ENCODE results near the gene DAPK2. TPM values are rescaled to one million over a fixed set of nuclear protein-coding genes. Genes with fewer than 3 reads are reported as not detected.

DAPK2 gene
- polyA plus RNA-seq, 3 donors from 2014 or later, result 4.5 to 7.3 (median 5.1) TPM

- H3K36me3 Mint-ChIP-seq, result peaks cover 0 to 4% (median 0%) of the 10 kb centered on the region in 3 donors
- H3K4me3 Mint-ChIP-seq, result no peak overlapping the region
- no peak overlapping the region for H3K27ac Mint-ChIP-seq
- H3K9me3 Mint-ChIP-seq, result peaks cover 0 to 2% (median 0%) of the 10 kb centered on the region in 6 donors
- no peaks in the 10 kb centered on the region for H3K4me1 Mint-ChIP-seq
- peaks cover 0 to 2% (median 0%) of the 10 kb centered on the region in 3 donors for H3K27me3 Mint-ChIP-seq (ENCODE audit: low read depth in 3 of 3)
- no peak for DNase-seq
These were observed 64.5 kb downstream of the DAPK2 start for GRCh38 chr15:63981596-63982320.

DNA sequence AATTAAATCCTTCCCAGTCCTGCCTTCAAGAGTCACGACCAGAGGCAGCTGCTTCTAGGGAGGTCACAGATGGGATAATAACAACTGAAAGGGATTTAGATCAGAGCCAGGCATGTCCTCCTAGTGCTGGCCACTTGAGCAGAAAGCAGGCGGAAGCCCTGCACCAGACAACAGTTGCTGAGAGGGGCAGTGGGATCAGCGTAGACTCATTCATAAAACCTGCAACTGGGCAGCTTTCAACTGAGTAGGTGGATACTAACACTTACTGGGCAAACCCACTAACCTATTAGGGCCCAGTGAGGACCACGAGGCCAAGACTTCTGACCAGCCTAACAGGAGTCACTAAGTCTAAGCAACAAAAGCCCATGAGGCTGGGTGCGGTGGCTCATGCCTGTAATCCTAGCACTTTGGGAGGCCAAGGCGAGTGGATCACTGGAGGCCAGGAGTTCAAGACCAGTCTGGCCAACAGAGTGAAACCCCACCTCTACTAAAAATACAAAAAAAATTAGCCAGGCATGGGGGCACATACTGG, 67.0 kb downstream of the DAPK2 start:
- H3K27me3 Mint-ChIP-seq (ENCODE audit: low read depth in 3 of 3), result peaks cover 0 to 2% (median 2%) of the 10 kb centered on the region in 3 donors
- no peaks in the 10 kb centered on the region for H3K4me1 Mint-ChIP-seq
- H3K4me3 Mint-ChIP-seq, result no peak overlapping the region
- H3K27ac Mint-ChIP-seq, result no peak overlapping the region
- DNase-seq, result no peak
- no peaks in the 10 kb centered on the region for H3K9me3 Mint-ChIP-seq
- peaks cover 0 to 4% (median 0%) of the 10 kb centered on the region in 3 donors for H3K36me3 Mint-ChIP-seq

DNA sequence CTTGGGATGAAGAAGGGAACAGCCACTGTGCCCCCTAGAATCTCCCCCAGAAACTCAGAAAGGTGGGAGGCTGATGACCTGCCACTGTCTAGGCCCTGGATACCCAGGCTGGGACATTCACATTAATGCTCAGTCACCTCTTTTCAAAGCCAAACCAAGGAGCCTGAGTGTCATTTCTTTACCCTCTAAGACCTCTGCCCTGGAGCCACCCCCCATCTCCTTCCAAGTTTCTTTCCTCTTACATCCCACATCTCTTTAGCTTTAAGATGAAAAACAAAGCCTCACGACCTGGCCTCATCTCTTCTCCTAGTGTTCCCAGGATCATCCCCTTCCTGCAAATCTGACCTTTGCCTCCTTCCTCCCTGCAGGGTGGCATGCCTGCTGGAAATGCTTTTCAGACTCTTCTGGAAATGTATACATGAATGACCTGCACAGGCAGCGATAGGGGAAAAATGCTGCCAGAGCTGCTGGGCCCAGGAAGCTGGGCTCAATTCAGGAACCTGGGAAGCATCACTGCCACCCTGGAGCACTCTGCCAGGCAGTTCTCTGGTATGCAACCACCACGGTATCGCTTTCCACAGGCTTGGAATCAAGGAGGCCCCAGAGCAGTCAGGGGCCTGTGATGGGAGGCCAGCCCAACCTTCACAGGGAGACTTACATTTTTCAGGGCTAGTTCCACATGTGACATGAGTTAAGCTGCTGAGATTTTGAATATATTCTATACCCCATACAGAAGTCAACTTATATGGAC, 67.6 kb downstream of the DAPK2 start:
- Mint-ChIP-seq H3K27me3 (ENCODE audit: low read depth in 3 of 3) (peaks cover 0 to 2% (median 2%) of the 10 kb centered on the region in 3 donors), H3K27ac (no peak overlapping the region), H3K4me1 (no peaks in the 10 kb centered on the region), H3K4me3 (no peak overlapping the region), H3K9me3 (no peaks in the 10 kb centered on the region), H3K36me3 (peaks cover 0 to 4% (median 0%) of the 10 kb centered on the region in 3 donors)
- DNase-seq, result no peak

GRCh38 chr15:63977119-63977518, 69.2 kb downstream of the DAPK2 start:
- Mint-ChIP-seq H3K27ac (no peak overlapping the region), H3K9me3 (no peaks in the 10 kb centered on the region), H3K27me3 (ENCODE audit: low read depth in 3 of 3) (peaks cover 0 to 2% (median 2%) of the 10 kb centered on the region in 3 donors), H3K36me3 (peaks cover 0 to 4% (median 0%) of the 10 kb centered on the region in 3 donors), H3K4me1 (peaks cover 4 to 7% of the 10 kb centered on the region in 2 donors), H3K4me3 (no peak overlapping the region)
- no peak for DNase-seq

GRCh38 chr15:63974021-63974420, 72.3 kb downstream of the DAPK2 start:
- Mint-ChIP-seq H3K36me3 (peaks cover 0 to 3% (median 0%) of the 10 kb centered on the region in 3 donors), H3K9me3 (no peaks in the 10 kb centered on the region), H3K4me1 (peaks cover 34 to 38% of the 10 kb centered on the region in 2 donors), H3K4me3 (no peak overlapping the region), H3K27ac (peak overlapping the region in 3 of 6 donors; percentile 8 to 41 (median 17)), H3K27me3 (ENCODE audit: low read depth in 3 of 3) (peaks cover 0 to 6% (median 2%) of the 10 kb centered on the region in 3 donors)
- DNase-seq, result no peak

GRCh38 chr15:63973212-63974009, 72.9 kb downstream of the DAPK2 start:
- H3K4me3 Mint-ChIP-seq, result no peak overlapping the region
- H3K9me3 Mint-ChIP-seq, result no peaks in the 10 kb centered on the region
- no peak for DNase-seq
- peak overlapping the region in 1 of 6 donors; percentile 41 for H3K27ac Mint-ChIP-seq
- peaks cover 0 to 6% (median 0%) of the 10 kb centered on the region in 3 donors for H3K27me3 Mint-ChIP-seq (ENCODE audit: low read depth in 3 of 3)
- H3K4me1 Mint-ChIP-seq, result peaks cover 39 to 44% of the 10 kb centered on the region in 2 donors
- no peaks in the 10 kb centered on the region for H3K36me3 Mint-ChIP-seq

- peak overlapping the region in 2 of 6 donors; percentile 93 to 96 for H3K27ac Mint-ChIP-seq
- H3K27me3 Mint-ChIP-seq (ENCODE audit: low read depth in 3 of 3), result peaks cover 0 to 6% (median 0%) of the 10 kb centered on the region in 3 donors
- DNase-seq, result no peak
- H3K4me1 Mint-ChIP-seq, result peaks cover 40 to 47% of the 10 kb centered on the region in 2 donors
- no peaks in the 10 kb centered on the region for H3K36me3 Mint-ChIP-seq
- H3K4me3 Mint-ChIP-seq, result no peak overlapping the region
- H3K9me3 Mint-ChIP-seq, result no peaks in the 10 kb centered on the region
These were observed 73.5 kb downstream of the DAPK2 start for GRCh38 chr15:63972801-63973200.

DNA sequence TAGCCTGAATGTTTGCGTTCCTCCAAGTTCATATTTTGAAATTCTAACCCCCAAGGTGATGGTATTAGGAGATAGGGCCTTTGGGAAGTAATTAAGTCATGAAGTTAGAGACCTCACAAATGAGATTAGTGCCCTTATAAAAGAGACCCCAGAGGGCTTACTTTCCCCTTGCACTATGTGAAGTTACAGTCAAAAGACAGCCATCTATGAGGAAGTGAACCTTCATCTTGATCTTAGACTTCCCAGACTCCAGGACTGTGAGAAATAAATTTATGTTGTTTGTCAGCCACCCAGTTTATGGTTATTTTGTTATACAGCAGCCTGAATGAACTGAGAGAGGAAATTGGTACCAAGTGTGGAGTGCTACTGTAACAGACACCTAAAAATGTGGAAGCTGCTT, 74.4 kb downstream of the DAPK2 start:
- peaks cover 0 to 6% (median 0%) of the 10 kb centered on the region in 3 donors for H3K27me3 Mint-ChIP-seq (ENCODE audit: low read depth in 3 of 3)
- H3K4me1 Mint-ChIP-seq, result peaks cover 40 to 47% of the 10 kb centered on the region in 2 donors
- peak overlapping the region in 1 of 5 donors; percentile 71 for H3K4me3 Mint-ChIP-seq
- H3K36me3 Mint-ChIP-seq, result no peaks in the 10 kb centered on the region
- DNase-seq, result no peak
- H3K9me3 Mint-ChIP-seq, result no peaks in the 10 kb centered on the region
- H3K27ac Mint-ChIP-seq, result peak overlapping the region; percentile 32 to 97 (median 92)

- H3K9me3 Mint-ChIP-seq, result no peaks in the 10 kb centered on the region
- peaks cover 40 to 47% of the 10 kb centered on the region in 2 donors for H3K4me1 Mint-ChIP-seq
- no peaks in the 10 kb centered on the region for H3K36me3 Mint-ChIP-seq
- peak in 2 of 3 donors; percentile 23 to 34 for DNase-seq
- H3K27ac Mint-ChIP-seq, result peak overlapping the region; percentile 79 to 97 (median 93)
- H3K4me3 Mint-ChIP-seq, result peak overlapping the region; percentile 53 to 84 (median 68)
- H3K27me3 Mint-ChIP-seq (ENCODE audit: low read depth in 3 of 3), result peaks cover 0 to 6% (median 0%) of the 10 kb centered on the region in 3 donors
These were observed 74.9 kb downstream of the DAPK2 start for GRCh38 chr15:63971427-63971805.

DNA sequence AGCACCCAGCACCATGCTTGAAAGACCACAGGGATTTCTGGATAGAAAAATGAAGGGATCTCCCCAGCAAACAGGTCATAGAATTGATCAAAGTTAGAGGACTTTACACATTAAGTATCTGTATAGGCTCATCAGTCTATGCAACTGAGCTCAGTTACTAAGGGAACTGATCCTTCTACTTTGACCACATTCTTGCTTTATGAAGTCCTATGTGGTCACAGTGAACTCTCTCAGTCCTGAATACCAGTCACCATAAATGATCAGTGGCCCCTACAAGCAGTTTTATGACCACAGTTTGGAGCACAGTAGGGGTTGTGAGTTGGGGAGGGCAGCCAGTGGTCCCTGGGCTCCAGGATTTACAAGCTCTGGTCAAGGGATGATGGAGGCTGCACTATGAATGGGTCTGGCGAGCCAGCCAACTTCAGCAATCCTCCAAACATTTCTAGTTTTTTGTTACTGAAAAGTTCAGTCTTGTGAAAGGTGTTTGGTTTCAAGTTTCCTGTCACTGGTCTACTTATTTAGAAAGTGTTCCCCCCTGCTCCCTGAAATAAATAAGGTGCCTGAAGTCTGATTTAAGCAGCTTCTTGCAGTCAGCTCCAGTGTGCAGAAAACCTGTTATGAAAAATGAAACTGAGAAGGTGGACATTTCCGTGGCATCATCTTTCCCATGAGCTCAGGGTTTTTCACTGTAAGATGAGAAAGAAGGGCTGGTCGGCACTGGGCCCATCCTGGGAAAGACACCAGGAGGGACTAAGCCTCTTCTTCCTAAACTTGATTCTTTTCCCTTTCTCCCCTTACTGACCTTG, 75.5 kb downstream of the DAPK2 start:
- H3K36me3 Mint-ChIP-seq, result no peaks in the 10 kb centered on the region
- H3K27ac Mint-ChIP-seq, result peak overlapping the region; percentile 79 to 97 (median 93)
- peak overlapping the region; percentile 53 to 84 (median 68) for H3K4me3 Mint-ChIP-seq
- no peaks in the 10 kb centered on the region for H3K9me3 Mint-ChIP-seq
- DNase-seq, result peak; percentile 15 to 27 (median 15)
- peaks cover 0 to 7% (median 2%) of the 10 kb centered on the region in 3 donors for H3K27me3 Mint-ChIP-seq (ENCODE audit: low read depth in 3 of 3)
- H3K4me1 Mint-ChIP-seq, result peaks cover 40 to 47% of the 10 kb centered on the region in 2 donors

GRCh38 chr15:63969652-63970421, 76.4 kb downstream of the DAPK2 start:
- H3K4me1 Mint-ChIP-seq, result peaks cover 40 to 47% of the 10 kb centered on the region in 2 donors
- peak overlapping the region; percentile 79 to 97 (median 93) for H3K27ac Mint-ChIP-seq
- no peak for DNase-seq
- peaks cover 0 to 5% (median 2%) of the 10 kb centered on the region in 3 donors for H3K27me3 Mint-ChIP-seq (ENCODE audit: low read depth in 3 of 3)
- peak overlapping the region in 2 of 5 donors; percentile 5 to 84 for H3K4me3 Mint-ChIP-seq
- H3K36me3 Mint-ChIP-seq, result no peaks in the 10 kb centered on the region
- H3K9me3 Mint-ChIP-seq, result peaks cover 0 to under 1% (median 0%) of the 10 kb centered on the region in 6 donors

DNA sequence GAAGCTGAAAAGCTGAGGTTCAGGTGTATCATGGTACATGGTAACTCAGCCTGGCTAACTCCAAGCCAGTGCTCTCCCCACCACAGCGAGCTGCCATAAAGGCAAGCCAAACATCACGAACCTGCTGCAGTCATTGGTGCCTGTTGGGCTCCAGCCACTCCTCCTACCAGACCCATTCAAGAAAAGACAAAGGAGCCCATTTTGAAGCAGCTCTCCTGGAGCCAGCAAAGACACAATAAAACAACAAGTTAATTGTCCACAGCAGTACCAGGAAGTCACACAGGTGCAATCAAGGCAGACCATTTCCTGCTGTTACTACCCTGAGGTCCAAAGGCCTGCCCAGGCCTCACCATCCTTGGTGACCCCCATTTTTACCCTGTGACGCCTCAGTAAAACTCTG, 77.6 kb downstream of the DAPK2 start:
- peaks cover 8 to 10% (median 9%) of the 10 kb centered on the region in 3 donors for H3K36me3 Mint-ChIP-seq
- H3K4me1 Mint-ChIP-seq, result peaks cover 40 to 47% of the 10 kb centered on the region in 2 donors
- no peak for DNase-seq
- H3K4me3 Mint-ChIP-seq, result peak overlapping the region in 1 of 5 donors; percentile 32
- H3K27ac Mint-ChIP-seq, result peak overlapping the region in 3 of 6 donors; percentile 2 to 28 (median 5)
- peaks cover 0 to 7% (median 2%) of the 10 kb centered on the region in 3 donors for H3K27me3 Mint-ChIP-seq (ENCODE audit: low read depth in 3 of 3)
- peaks cover 0 to 7% (median 2%) of the 10 kb centered on the region in 6 donors for H3K9me3 Mint-ChIP-seq
